NCI-H2081 treated with DMSO at 0.1 percent for 48 hours (cell line): ENCODE data around the gene SPPL3.
"Not testable (repeated sequence)": the region's sequence is repeated elsewhere in the genome, so short reads cannot be mapped to it uniquely, and the experiment has no call there.

Source experiments
- DNase-seq: peaks from one replicate; lab custom pipeline; 2025; lab: John Stamatoyannopoulos, UW

Gene SPPL3

DNA sequence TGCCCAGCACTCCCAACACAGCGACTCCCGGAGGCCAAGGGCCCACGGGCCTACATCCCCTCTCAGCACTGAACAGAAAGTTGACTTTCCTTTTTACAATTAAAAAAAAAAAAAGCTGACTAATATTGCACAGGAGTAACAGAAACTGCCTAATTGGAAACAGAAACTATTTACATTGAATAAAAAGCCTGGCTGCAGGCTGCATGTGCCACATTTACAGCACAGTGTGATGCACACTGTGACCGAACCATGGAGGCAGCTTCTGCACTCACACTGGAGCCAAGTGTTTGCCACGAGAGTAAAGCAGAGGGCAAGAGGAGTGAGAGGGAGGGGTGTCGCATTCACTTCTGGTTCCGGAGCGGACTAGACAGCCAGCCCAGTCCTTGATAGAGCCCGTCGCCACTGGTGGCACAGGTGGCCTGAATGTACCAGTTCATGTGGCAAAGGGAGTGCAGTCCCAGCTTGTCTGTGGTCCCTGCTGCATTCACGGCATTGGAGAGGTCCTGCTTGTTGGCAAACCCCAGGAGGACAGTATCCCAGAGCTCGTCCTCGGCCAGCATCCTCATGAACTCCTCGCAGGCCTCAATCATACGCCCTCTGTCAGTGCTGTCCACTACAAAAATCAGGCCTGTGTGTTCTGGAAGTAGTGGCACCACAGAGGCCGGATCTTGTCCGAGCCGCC, 59.2 kb downstream of the SPPL3 start:
- no peak for DNase-seq

DNA sequence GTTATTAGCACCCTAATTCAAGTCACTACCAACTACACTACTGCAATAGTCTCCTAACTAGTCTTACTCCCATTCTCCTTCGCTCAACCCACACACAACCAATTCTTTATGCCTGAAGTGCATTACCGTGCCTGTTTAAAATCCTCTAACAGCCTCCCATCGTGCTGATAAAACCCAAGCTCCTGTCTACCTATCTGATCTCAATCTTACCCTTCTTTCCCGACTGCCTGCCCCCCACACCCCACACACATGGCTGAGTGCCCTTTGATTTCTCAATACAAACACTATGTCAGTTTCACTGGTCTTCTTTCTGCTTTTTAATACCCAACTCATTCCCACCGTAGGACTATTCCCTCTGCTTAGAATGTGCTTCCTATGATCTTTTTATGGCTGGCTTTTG, 59.9 kb downstream of the SPPL3 start:
- DNase-seq, result no peak

DNA sequence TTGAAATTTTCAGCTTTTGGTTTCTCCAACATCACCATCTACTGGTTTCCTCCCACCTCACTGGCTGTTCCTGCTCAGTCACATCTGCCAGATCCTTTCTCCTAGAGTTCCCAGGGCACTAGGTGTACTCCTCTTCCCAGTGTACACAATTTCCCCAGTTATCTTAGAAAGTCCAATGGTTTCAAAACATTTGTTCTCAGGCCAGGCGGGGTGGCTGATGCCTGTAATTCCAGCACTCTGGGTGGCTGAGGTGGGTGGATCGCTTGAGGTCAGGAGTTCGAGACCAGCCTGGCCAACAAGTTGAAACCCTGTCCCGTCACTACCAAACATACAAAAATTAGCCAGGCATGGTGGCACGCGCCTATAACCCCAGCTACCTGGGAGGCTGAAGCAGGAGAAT, 60.7 kb downstream of the SPPL3 start:
- no peak for DNase-seq

DNA sequence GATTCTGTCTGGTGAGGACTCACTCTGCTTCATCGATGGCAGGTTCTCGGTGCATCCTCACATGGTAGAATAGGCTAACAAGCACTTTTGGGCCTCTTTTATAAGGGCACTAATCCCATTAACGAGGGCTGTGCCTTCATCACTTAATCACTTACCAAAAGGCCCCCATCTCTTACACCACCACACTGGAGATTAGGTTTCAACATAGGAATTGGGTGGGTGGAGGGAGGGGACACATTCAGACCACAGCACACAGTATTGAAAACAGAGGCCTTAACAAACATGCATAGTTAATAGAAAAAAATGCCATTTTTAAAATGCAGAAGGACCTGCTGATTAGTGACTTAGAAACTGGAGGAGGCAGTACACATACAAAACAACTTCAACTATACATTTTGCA, 61.6 kb downstream of the SPPL3 start:
- DNase-seq, result no peak

DNA sequence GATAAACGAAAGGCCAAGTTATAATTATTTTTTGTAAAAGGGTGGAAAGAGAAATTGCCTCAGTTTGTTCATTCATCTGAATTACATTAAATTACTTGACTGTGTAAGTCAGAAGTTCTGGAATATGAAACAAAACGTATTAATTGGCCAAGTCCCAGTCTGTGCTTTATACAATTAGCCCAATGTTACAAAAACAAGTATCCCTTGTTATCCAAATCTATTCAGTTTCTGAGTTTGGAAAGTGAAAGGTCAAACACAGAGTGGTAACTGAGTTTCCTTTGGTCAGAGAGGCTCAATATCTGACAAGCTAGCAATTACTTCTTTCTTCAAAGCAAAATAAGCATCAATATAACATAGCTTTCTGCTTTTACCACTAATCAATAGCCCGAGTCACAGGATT, 62.6 kb downstream of the SPPL3 start:
- no peak for DNase-seq

DNA sequence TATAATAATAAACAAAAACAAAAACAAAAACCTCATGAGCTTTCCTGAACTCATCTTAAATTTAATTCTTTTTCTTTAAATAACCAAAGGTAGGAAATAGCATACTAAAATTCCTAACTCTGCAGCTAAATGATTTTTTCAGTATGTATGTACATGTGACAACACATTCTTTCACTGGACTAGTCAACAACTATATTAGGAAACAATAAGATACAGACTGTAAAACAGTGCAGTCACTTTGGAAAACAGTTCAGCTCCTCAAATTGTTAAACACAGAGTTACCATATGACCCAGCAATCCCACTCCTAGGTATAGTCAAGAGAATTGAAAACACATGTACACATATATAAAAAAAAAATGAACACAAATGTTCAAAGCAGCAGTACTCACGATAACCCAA, 64.7 kb downstream of the SPPL3 start:
- no peak for DNase-seq

DNA sequence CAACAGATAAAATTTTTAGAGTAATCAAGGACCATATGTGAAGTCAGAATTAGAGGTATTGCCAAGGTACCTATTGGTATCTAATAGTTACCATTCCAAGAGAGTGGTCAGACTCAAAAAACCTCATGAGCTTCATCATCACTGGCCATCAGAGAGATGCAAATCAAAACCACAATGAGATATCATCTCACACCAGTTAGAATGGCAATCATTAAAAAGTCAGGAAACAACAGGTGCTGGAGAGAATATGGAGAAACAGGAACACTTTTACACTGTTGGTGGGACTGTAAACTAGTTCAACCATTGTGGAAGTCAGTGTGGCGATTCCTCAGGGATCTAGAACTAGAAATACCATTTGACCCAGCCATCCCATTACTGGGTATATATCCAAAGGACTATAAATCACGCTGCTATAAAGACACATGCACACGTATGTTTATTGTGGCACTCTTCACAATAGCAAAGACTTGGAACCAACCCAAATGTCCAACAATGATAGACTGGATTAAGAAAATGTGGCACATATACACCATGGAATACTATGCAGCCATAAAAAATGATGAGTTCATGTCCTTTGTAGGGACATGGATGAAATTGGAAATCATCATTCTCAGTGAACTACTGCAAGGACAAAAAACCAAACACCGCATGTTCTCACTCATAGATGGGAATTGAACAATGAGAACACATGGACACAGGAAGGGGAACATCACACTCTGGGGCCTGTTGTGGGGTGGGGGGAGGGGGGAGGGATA, 65.4 kb downstream of the SPPL3 start:
- not testable (repeated sequence) for DNase-seq

DNA sequence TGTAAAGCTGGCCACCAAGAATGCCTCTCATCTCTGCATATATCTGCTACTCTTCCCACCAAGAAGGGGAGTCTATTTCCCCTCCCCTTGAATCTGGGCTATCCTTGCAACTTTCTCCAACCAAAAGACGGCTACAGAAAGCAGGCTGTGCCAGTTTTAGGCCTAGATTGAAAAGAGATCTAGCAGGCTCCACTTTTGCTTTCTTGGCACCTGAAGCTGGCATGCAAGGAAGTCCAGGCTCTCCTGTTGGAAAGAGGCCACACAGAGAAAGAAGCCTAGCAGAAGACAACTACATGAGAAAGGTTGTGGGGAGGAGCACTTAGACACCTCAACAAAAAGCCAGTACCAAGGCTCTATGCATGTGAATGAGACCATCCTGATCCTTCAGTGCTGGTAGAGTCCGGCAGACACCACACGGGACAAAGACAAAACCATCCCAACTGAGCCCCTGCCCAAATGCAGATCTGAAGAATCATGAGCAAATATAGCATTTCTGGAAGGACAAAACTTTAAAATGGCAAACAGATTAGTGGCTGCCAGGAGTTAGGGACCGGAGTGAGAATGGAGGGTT, 68.0 kb downstream of the SPPL3 start:
- DNase-seq, result no peak

DNA sequence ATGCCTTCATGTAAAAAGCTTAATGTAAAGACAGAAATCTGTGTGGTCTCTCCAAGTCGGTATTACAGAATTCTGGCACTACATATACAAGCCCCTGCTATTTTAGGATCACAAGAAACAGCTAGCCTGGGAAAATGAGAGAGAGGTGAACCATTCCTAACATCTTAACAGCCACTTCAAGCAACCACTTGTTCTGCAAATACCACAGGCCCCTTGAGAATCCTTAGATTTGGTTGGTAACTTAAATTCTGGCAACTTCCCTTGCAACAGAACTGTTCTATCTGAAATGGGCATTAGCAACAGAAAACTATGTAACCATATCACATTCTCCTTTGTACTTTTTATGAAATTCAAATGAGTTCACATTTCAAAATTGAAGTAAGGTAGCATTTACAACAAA, 68.5 kb downstream of the SPPL3 start:
- no peak for DNase-seq

DNA sequence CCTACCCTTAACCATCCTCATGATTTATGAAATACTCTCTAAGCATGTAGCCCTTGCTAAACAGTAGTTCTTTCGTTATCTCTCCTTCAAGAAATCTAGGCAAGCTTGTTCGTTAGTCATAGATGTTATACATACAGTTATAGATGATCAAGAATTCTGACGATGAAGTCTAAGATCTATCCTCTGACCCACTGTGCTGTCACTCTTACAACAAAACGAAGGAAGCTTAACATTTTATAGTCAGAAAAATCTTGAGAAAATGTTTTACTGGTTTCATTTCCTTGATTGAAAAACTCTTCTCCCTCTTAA, 68.9 kb downstream of the SPPL3 start:
- DNase-seq, result no peak

DNA sequence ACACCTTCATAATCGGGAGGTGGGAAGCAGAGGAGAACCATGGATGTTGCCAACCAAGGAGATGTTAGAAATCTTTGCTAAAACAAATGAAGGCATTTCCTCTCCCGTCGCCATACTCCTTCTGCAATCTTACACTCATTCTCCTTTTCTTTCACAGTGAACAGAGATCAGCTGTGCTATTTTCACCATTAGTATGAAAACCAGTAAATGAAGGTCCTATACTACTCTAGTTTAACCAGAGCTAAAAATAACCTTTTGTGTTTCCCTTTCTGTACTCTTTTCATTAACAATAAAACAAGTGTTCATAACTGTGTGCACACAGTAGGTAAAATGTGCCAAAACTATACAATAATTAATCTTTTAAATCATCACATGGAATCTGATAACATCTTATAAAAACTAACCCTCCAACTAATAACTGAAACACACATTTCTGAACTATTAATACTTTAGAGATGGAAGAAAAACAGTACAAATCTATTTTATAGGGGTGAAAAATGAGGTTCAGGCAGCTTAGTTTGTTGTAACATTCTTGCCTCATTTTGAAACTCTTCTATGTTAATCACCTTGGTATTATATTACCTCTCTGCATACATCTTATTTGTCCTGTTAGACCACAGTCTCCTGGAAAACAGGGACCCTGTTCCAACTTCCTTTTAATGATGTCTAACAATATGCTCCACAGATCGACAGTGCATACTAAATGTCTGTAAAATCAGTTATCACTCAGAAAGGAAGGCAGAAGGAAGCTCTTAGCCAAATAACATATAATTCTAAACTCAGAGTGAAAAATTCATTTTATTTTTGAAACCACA, 69.5 kb downstream of the SPPL3 start:
- no peak for DNase-seq

DNA sequence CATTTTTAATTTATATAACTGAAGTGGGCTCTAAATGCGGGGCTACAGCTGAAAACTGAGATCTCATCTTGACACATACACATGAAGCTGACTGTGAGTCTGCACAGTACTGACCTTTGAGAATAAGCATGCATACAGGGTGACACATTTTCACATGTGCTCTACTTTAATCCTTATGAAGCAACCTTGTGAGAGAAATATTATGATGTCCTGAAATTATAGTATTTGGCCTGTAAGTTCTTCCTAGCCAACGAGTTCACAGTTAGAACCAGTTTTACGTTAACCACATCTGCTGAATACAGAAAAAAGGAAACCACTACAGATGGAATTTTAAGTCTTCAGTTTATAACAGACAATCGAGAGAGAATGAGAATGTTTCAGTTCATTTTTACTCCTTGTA, 70.3 kb downstream of the SPPL3 start:
- no peak for DNase-seq

DNA sequence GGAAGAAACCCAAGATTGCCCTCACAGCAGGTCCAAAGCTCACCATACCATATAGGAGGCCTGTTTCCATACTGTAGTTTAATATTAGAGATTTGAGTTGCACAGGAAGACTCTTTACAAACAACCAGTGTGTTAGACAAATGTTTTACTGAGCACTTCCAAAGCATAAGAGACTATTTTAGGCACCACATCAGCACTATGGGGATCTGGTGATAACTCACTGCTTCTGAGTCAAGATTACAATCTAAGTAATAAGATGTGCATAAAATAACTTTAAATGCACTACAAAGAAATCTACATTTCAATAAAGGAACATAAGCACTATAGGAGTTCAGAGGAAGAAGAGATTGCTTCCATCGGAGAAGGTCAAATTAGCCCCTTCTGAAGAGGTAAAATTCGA, 71.4 kb downstream of the SPPL3 start:
- DNase-seq, result no peak

DNA sequence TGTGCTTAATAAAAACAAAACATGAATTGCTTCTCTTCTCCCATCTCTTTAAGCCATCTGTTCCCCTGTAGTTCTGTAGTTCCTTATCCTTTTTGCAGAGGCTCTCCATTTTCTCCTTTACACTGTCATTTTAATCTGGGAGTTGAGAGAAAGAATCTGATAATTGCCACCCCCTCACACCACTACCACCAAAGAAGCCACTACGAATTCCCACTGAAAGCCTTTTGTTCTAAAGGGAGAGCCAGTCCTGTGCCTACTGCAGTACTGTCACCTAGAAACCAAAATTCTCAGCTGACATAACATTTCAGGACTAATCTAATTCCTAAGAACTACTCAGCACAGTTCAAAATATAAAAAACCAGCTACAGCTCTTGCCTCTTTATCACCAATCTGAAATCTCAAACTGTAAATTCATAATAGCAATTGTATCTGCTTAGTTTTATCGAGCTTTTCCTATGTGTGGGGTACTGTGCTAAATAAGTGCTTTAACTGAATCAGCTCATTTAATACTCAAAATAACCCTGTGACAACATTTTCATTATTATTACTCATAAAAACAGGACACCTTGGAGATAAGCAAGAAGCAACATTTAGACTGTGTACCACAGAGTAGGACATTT, 72.4 kb downstream of the SPPL3 start:
- DNase-seq, result no peak

DNA sequence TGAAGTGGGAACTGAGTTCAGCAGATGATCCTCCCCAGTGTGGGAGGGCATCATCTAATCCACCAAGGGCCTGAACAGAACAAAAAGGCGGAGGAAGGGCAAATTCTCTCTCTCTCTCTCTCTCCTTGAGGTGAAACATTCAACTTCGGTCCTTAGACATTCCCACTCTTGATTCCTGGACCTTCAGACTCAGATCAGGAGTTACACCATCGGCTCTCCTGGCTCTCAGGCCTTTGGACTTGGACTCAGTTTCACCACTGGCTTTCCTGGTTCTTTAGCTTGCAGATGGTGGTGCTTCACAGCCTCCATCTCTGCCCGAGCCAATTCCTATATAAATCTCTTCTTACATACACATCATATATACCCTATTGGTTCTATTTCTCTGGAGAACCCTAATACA, 73.2 kb downstream of the SPPL3 start:
- DNase-seq, result no peak

DNA sequence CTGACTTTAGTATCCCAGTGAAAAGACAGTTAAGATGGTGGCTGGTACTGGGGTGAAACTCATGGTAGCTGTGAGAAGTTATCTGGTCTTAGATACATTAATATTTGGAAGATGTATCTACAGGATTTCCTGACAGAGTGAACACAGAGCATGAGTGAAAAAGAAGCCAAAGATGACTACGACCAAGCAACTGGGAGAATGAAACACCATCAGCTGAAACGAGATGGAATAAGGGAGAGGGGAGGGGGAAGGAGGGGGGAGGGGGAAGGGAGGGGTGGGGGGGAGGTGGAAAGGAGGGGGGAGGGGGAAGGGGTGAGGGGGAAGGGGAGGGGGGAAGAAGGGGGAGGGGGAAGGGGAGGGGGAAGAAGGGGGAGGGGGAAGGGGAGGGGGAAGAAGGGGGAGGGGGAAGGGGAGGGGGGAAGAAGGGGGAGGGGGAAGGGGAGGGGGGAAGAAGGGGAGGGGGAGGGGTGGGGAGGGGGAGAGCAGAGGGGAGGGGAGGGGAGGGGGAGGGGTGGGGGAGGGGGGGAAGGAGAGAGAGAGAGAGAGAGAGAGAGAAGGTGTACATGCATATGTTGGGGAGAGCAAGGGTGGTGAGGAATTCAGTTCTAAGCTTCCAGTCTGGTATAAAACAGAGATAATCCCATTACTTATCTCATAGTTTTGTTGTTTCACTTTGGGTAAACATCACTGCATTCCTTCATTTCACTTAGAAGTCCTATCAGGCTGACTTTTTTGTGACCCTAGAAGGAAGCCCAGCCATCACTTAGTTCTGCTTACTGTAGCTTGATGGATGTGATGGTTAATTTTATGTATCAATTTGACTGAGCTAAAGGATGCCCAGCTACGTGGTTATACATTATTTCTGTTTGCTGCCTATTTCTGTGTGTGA, 73.9 kb downstream of the SPPL3 start:
- DNase-seq, result no peak

DNA sequence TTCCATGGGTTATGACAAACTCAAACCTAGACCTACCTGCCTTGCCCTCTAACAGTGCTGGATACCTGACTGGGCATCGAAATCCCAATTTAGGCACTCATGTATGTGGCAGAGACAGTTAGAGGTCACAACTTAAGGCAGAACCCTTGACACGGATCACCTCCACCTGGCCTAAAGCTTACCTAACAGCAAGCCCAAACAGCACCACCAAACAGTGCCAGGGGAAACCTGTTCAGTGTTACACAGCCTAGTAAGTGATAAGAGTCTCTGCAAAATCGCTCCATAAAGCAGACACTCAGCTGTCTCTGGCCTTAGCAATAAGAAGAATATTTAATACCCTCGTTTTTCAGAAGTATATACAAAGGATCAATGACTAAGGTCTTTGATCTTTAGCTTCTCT, 77.8 kb downstream of the SPPL3 start:
- no peak for DNase-seq

DNA sequence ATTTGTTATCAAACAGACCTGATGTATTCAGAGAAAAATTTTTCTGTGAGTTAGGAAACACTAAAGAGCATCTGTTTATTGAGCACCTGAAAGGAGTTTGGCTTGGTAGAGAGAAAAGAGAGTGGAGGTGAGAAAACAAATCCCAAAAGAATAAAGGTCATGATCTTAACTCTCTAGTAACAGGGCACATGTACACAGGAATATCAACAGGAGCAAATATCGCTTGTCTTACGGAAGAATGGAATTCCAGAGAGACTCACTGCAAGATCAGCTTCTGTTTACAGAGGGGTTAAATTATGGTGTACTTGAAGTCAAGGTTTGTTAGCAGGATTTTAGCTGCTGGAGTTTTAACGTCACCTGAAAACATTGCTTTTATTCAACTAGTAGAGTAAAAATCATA, 78.8 kb downstream of the SPPL3 start:
- DNase-seq, result no peak

DNA sequence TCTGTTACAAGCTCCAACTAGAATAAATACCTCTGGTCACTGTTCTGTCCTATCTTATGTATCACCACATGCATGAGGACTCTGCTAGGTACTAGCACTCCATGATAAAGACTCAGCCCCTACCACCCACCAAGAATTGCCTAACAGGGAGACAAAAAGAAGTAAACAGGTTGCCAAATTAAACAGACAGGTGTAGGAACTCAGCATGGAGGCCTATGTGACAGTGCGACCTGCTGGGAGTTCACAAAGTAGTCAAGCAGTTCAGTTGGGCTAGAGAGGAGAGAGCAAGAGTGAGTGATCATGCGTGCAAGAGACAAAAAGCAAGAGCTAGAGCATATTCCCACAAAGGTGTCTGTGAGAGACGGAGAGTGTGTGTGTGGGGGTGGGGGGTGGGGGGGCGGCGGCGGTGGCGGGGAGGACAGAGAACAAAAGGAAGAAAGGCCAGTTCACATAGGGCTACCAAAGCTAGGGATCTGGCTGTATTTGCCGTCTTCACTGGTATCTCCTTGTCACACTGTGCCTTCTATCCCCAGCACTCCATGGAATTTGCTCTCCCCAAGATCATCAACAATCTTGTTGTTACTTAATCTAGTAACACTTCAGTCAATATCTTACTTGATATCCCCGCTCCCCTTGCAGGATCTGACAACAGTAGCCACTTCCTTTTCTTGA, 81.2 kb downstream of the SPPL3 start:
- DNase-seq, result no peak

DNA sequence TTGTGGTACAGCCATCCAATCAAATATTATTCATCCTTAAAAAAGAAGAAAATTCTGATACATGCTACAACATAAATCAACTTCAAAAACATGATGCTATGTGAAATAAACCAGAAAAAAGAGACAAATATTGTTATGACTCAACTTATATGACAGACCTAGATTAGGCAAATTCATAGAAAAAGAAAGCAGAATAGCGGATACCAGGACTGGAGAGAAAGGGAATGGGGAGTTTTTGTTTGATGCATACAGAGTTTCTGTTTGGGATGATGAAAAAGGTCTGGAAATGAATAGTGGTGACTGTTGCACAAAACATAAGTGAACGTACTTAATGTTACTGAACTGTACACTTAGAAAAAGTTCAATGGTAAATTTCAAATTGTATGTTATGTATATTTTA, 82.3 kb downstream of the SPPL3 start:
- no peak for DNase-seq
